ENCODE measurements around the gene ZC3H7B. TPM values are rescaled to one million over a fixed set of nuclear protein-coding genes. Genes with fewer than 3 reads are reported as not detected.

ZC3H7B gene, protein sequence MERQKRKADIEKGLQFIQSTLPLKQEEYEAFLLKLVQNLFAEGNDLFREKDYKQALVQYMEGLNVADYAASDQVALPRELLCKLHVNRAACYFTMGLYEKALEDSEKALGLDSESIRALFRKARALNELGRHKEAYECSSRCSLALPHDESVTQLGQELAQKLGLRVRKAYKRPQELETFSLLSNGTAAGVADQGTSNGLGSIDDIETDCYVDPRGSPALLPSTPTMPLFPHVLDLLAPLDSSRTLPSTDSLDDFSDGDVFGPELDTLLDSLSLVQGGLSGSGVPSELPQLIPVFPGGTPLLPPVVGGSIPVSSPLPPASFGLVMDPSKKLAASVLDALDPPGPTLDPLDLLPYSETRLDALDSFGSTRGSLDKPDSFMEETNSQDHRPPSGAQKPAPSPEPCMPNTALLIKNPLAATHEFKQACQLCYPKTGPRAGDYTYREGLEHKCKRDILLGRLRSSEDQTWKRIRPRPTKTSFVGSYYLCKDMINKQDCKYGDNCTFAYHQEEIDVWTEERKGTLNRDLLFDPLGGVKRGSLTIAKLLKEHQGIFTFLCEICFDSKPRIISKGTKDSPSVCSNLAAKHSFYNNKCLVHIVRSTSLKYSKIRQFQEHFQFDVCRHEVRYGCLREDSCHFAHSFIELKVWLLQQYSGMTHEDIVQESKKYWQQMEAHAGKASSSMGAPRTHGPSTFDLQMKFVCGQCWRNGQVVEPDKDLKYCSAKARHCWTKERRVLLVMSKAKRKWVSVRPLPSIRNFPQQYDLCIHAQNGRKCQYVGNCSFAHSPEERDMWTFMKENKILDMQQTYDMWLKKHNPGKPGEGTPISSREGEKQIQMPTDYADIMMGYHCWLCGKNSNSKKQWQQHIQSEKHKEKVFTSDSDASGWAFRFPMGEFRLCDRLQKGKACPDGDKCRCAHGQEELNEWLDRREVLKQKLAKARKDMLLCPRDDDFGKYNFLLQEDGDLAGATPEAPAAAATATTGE
- 54.8 and 54.9 TPM in 2 replicates for total RNA-seq (2014; rRNA removed; shearing (Covaris generic))
- 5.3 and 5.4 TPM in 2 replicates for polyA plus RNA-seq (2016; fragmentation: Nextera tagmentation; extraction: Ambion mirVana)

- Histone ChIP-seq H3K4me1 (ENCODE audit: insufficient read depth) (peaks cover 20% of the 10 kb centered on the region), H3K27ac (peak within 1 kb of the TSS; percentile 57), H3K4me2 (ENCODE audit: unreplicated experiment) (peak within 1 kb of the TSS; percentile 94), H3F3A (ENCODE audit: insufficient read depth) (peaks cover 26% of the 10 kb centered on the region), H3K9me3 (ENCODE audit: low read depth) (no peaks in the 10 kb centered on the region), H3K9ac (peak within 1 kb of the TSS; percentile 96), H3K4me3 (peak within 1 kb of the TSS; percentile 79), H2AFZ (peak within 1 kb of the TSS; percentile 92), H3K9me2 (ENCODE audit: insufficient read depth) (no peaks in the 10 kb centered on the region), H3K36me3 (ENCODE audit: low read depth) (no peaks in the 10 kb centered on the region), H4K20me1 (ENCODE audit: insufficient read depth) (no peaks in the 10 kb centered on the region), H3K27me3 (replicated peaks; ENCODE audit: insufficient read depth) (no peaks in the 10 kb centered on the region), H3K79me2 (ENCODE audit: insufficient read depth) (peaks cover 60% of the 10 kb centered on the region)
- no peak for TF ChIP-seq EZH2phosphoT487 (IDR thresholded peaks at IDR 0.05; ENCODE audit: insufficient read depth, low read depth)
- DNase-seq = peak; percentile 93
- 0 to 1% methylated on average over 66 to 69 of the region's 74 CpGs for WGBS, 2 experiments (ENCODE audit: low coverage in 1 of 2, low lambda C conversion rate in 2 of 2, missing lambda C conversion rate in 2 of 2)
- in situ Hi-C loops (cut with MboI) = no loop called here
These were observed at the start of gene ZC3H7B for GRCh38 chr22:41301085-41302020. Gene ZC3H7B, plus strand, starts transcription at chr22:41301525. Its CDS starts 19,136 bp downstream, at chr22:41320661.

- Histone ChIP-seq H3K4me3 (no peak overlapping the region), H3K27ac (no peak overlapping the region), H2AFZ (no peak overlapping the region), H3K4me1 (ENCODE audit: insufficient read depth) (no peaks in the 10 kb centered on the region), H3K27me3 (replicated peaks; ENCODE audit: insufficient read depth) (no peaks in the 10 kb centered on the region), H3K9me2 (ENCODE audit: insufficient read depth) (no peaks in the 10 kb centered on the region), H3K36me3 (ENCODE audit: low read depth) (peaks cover 26% of the 10 kb centered on the region; the same call in 1 of the 2 replicates), H3K9me3 (ENCODE audit: low read depth) (no peaks in the 10 kb centered on the region), H3F3A (ENCODE audit: insufficient read depth) (no peaks in the 10 kb centered on the region), H4K20me1 (ENCODE audit: insufficient read depth) (no peaks in the 10 kb centered on the region), H3K4me2 (ENCODE audit: unreplicated experiment) (no peak overlapping the region), H3K9ac (no peak overlapping the region), H3K79me2 (ENCODE audit: insufficient read depth) (peaks cover 5% of the 10 kb centered on the region; the same call in 1 of the 2 replicates)
- WGBS, 2 experiments (ENCODE audit: low coverage in 1 of 2, low lambda C conversion rate in 2 of 2, missing lambda C conversion rate in 2 of 2) = 97 to 98% methylated on average over 8 of the region's 8 CpGs
- TF ChIP-seq EZH2 (IDR thresholded peaks at IDR 0.05; ENCODE audit: insufficient read depth, poor library complexity, severe bottlenecking) (no peak), EZH2phosphoT487 (IDR thresholded peaks at IDR 0.05; ENCODE audit: insufficient read depth, low read depth) (no peak)
- DNase-seq = no peak
- in situ Hi-C loops (cut with MboI) = no loop called here
These were observed 49.0 kb upstream of the ZC3H7B start for GRCh38 chr22:41252365-41252764.

GRCh38 chr22:41254230-41254629 is 47.1 kb upstream of the ZC3H7B start:
- Histone ChIP-seq H3K36me3 (ENCODE audit: low read depth) (peaks cover 23% of the 10 kb centered on the region; the same call in 1 of the 2 replicates), H3K9me3 (ENCODE audit: low read depth) (no peaks in the 10 kb centered on the region), H3K4me1 (ENCODE audit: insufficient read depth) (no peaks in the 10 kb centered on the region), H3K27ac (no peak overlapping the region), H3K9me2 (ENCODE audit: insufficient read depth) (no peaks in the 10 kb centered on the region), H4K20me1 (ENCODE audit: insufficient read depth) (no peaks in the 10 kb centered on the region), H3K4me2 (ENCODE audit: unreplicated experiment) (no peak overlapping the region), H3K4me3 (no peak overlapping the region), H2AFZ (no peak overlapping the region), H3K9ac (no peak overlapping the region), H3F3A (ENCODE audit: insufficient read depth) (no peaks in the 10 kb centered on the region), H3K79me2 (ENCODE audit: insufficient read depth) (peaks cover 8% of the 10 kb centered on the region; the same call in 1 of the 2 replicates), H3K27me3 (replicated peaks; ENCODE audit: insufficient read depth) (no peaks in the 10 kb centered on the region)
- DNase-seq = no peak
- in situ Hi-C loops (cut with MboI) = no loop called here
- 97% methylated on average over 6 to 7 of the region's 7 CpGs for WGBS, 2 experiments (ENCODE audit: low coverage in 1 of 2, low lambda C conversion rate in 2 of 2, missing lambda C conversion rate in 2 of 2)
- TF ChIP-seq EZH2 (IDR thresholded peaks at IDR 0.05; ENCODE audit: insufficient read depth, poor library complexity, severe bottlenecking) (no peak), EZH2phosphoT487 (IDR thresholded peaks at IDR 0.05; ENCODE audit: insufficient read depth, low read depth) (no peak)
